Nucleus accumbens (tissue), 56 donors: ENCODE data around the gene ALDH3B1.
A peak's percentile ranks its signal among the peaks of the same experiment; 100 is the strongest.

Source experiments
- DNase-seq, 56 donors: peaks; one replicate each; lab custom pipeline; 2025; lab: John Stamatoyannopoulos, UW

The ALDH3B1 gene

GRCh38 chr11:68027667-68028066, 17.5 kb downstream of the ALDH3B1 start:
- DNase-seq: no peak

GRCh38 chr11:68028802-68029545, 18.8 kb downstream of the ALDH3B1 start:
- DNase-seq: no peak

- DNase-seq: peak; percentile 84 to 99 (median 96)
Measured at GRCh38 chr11:68030318-68031143, 20.4 kb downstream of the ALDH3B1 start, which contains the start of gene NDUFS8. Gene NDUFS8 (plus strand): TSS chr11:68030681. CDS start chr11:68032152, 1,471 bp downstream.

- DNase-seq: peak in 1 of 56 donors; percentile 36
Measured at GRCh38 chr11:68031144-68031464, 21.0 kb downstream of the ALDH3B1 start.

GRCh38 chr11:68032003-68032402, 21.9 kb downstream of the ALDH3B1 start:
- DNase-seq: no peak

GRCh38 chr11:68032997-68033707, 23.0 kb downstream of the ALDH3B1 start:
- DNase-seq: no peak

GRCh38 chr11:68033708-68034045, 23.6 kb downstream of the ALDH3B1 start:
- peak in 6 of 56 donors; percentile 24 to 42 (median 34) for DNase-seq

GRCh38 chr11:68035266-68035876, 25.2 kb downstream of the ALDH3B1 start:
- DNase-seq: no peak

GRCh38 chr11:68036141-68036716, 26.1 kb downstream of the ALDH3B1 start:
- no peak for DNase-seq

GRCh38 chr11:68036717-68037239, 26.7 kb downstream of the ALDH3B1 start:
- DNase-seq: peak in 6 of 56 donors; percentile 16 to 44 (median 28)

- DNase-seq: peak in 4 of 56 donors; percentile 19 to 43 (median 31)
Measured at GRCh38 chr11:68037411-68038225, 27.5 kb downstream of the ALDH3B1 start.

GRCh38 chr11:68038226-68038717, 28.1 kb downstream of the ALDH3B1 start:
- DNase-seq: no peak

- peak in 22 of 56 donors; percentile 10 to 73 (median 34) for DNase-seq
Measured at GRCh38 chr11:68038718-68039525, 28.8 kb downstream of the ALDH3B1 start, which contains the start of gene TCIRG1. Gene TCIRG1 (plus strand): TSS chr11:68039025. CDS start chr11:68041272, 2,247 bp downstream.

GRCh38 chr11:68039526-68040086, 29.5 kb downstream of the ALDH3B1 start:
- DNase-seq: no peak

GRCh38 chr11:68040101-68040956, 30.2 kb downstream of the ALDH3B1 start:
- DNase-seq: peak in 1 of 56 donors; percentile 17

- DNase-seq: no peak
Measured at GRCh38 chr11:68040957-68041591, 30.9 kb downstream of the ALDH3B1 start.
